ENCODE data around the gene PRKAG1. TPM values are rescaled to one million over a fixed set of nuclear protein-coding genes. Genes with fewer than 3 reads are reported as not detected.

PRKAG1 gene
- total RNA-seq, 4 donors from 2014 or later: 34.7 to 46.6 (median 39.6) TPM

DNA sequence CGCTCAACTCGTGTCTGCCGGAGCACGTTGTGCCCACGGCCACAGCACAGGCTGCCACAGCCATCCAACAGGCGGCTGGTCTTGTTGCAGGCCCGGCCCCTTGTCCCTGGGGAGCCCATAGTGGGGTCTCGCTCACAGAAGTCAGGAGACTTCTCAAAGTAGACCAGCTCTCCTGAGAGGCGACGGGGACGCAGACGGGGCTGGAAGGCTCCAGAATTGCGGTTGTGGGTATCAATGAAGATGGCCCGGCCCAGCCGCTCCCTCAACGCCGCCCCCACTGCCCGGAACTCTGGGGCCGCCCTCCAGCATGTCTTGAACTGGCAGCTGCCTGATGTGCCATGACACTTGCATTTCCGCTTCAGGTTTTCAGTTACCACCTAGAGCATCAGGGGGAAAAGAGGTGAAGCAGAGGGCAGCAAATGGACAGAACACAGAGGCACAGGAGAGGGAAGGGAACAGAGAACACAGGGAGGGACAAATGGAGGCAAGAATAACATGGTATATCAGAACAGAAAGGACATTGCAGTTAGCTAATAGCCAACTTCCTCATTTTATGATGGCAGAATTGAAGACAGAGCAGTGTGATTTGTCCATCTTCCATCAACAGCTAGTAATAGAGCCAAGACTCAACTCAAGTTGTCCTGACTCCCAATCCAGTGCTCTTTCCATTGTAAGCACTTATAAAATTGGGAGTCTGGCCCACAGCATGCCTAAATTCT is 52.2 kb downstream of the PRKAG1 start:
- TF ChIP-seq POLR2A (IDR thresholded peaks at IDR 0.05) (no peak), CTCF (IDR thresholded peaks at IDR 0.05) (no peak)
- Histone ChIP-seq H3K36me3 (no peaks in the 10 kb centered on the region), H3K4me3 (no peak overlapping the region), H3K4me1 (peaks cover 0 to 3% of the 10 kb centered on the region in 2 donors), H3K9me3 (no peaks in the 10 kb centered on the region), H3K27ac (no peak overlapping the region), H3K27me3 (peaks cover 12 to 14% of the 10 kb centered on the region in 2 donors)
- intact Hi-C loops (cut with DNase I; ENCODE audit: low total_unique reads): no loop called here
- DNase-seq: no peak

DNA sequence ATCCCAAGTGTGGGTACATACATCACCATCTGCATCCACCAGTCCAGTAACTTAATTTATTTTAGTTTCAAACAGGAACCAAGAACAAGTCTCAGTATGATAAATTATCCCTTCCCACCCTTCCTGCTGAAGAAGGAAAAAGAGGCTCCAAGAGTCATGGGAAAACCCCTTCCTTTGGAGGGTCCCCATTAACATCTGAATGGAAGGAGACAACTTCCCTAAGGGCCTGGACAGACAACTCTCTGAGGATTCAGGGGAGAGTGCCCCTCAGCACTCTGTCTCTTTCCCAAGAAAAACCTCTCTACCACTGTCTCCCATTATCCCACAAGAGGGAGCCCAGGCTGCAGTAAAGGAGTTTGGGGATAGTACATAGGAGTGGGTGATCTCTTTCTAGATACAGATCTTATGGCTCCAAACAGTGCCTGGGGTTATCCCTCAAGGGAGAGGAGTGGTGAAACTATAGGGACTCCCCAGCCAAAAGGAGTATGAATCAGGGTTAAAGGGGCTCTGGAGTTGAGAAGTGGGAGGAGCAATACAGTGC is 53.2 kb downstream of the PRKAG1 start:
- Histone ChIP-seq H3K4me3 (no peak overlapping the region), H3K27me3 (peaks cover 3 to 4% of the 10 kb centered on the region in 2 donors), H3K36me3 (no peaks in the 10 kb centered on the region), H3K4me1 (no peaks in the 10 kb centered on the region), H3K27ac (no peak overlapping the region), H3K9me3 (no peaks in the 10 kb centered on the region)
- DNase-seq: no peak
- TF ChIP-seq CTCF (IDR thresholded peaks at IDR 0.05): no peak
- no peak for TF ChIP-seq POLR2A (IDR thresholded peaks at IDR 0.05)
- intact Hi-C loops (cut with DNase I; ENCODE audit: low total_unique reads): no loop called here

GRCh38 chr12:48961801-48962200 is 56.8 kb downstream of the PRKAG1 start:
- no peaks in the 10 kb centered on the region for H3K36me3 ChIP-seq
- TF ChIP-seq CTCF (IDR thresholded peaks at IDR 0.05) (no peak), POLR2A (IDR thresholded peaks at IDR 0.05) (no peak)
- intact Hi-C loops (cut with DNase I; ENCODE audit: low total_unique reads): no loop called here

GRCh38 chr12:48961331-48961730 is 57.2 kb downstream of the PRKAG1 start:
- no peaks in the 10 kb centered on the region for H3K4me1 ChIP-seq
- intact Hi-C loops (cut with DNase I; ENCODE audit: low total_unique reads): no loop called here
- DNase-seq: no peak
- H3K4me3 ChIP-seq: no peak overlapping the region
- no peaks in the 10 kb centered on the region for H3K9me3 ChIP-seq
- TF ChIP-seq CTCF (IDR thresholded peaks at IDR 0.05) (no peak), POLR2A (IDR thresholded peaks at IDR 0.05) (no peak)
- H3K27ac ChIP-seq: no peak overlapping the region
- H3K27me3 ChIP-seq: no peaks in the 10 kb centered on the region
- no peaks in the 10 kb centered on the region for H3K36me3 ChIP-seq

More at GRCh38 chr12:48961801-48962200, 56.8 kb downstream of the PRKAG1 start:
- no peak overlapping the region for H3K4me3 ChIP-seq
- no peak for DNase-seq
- no peaks in the 10 kb centered on the region for H3K27me3 ChIP-seq
- no peak overlapping the region for H3K27ac ChIP-seq
- H3K9me3 ChIP-seq: no peaks in the 10 kb centered on the region
- no peaks in the 10 kb centered on the region for H3K4me1 ChIP-seq

DNA sequence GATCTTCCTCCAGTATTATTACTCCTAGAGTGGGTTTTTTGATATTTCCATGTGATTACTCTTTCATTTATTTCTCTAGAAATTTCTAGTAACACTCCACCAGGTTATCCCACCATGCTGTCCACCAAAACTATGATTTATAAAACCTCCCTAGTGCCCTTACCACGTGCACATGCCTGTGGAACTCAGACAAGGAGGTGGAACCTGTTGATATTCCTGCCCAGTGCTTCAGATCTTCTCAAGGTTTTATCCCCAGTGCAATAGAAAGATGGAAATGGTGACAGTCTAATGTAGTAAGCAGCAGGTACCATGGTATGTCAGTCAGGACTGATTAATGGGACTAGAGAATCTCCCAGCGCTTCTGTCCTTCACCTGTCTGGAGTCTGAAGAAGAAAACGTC is 57.7 kb downstream of the PRKAG1 start:
- Histone ChIP-seq H3K36me3 (no peaks in the 10 kb centered on the region), H3K9me3 (no peaks in the 10 kb centered on the region), H3K4me3 (no peak overlapping the region), H3K27ac (no peak overlapping the region), H3K27me3 (no peaks in the 10 kb centered on the region), H3K4me1 (no peaks in the 10 kb centered on the region)
- TF ChIP-seq POLR2A (IDR thresholded peaks at IDR 0.05): no peak
- no peak for TF ChIP-seq CTCF (IDR thresholded peaks at IDR 0.05)
- DNase-seq: no peak
- intact Hi-C loops (cut with DNase I; ENCODE audit: low total_unique reads): no loop called here
